Measurements from ENCODE around the gene SLC44A3.
"Not testable (repeated sequence)": the region's sequence is repeated elsewhere in the genome, so short reads cannot be mapped to it uniquely, and the experiment has no call there.

SLC44A3 gene

GRCh38 chr1:94934551-94934950 lies 114.4 kb downstream of the SLC44A3 start:
- no peak overlapping the region for H3K4me3 ChIP-seq (ENCODE audit: low read depth, low read length)
- no peak for DNase-seq (ENCODE audit: low read depth)
- no peak for TF ChIP-seq CTCF (IDR thresholded peaks at IDR 0.05; ENCODE audit: control insufficient read depth, extremely low read depth, insufficient read depth)

- DNase-seq (ENCODE audit: low read depth) = no peak
- no peak overlapping the region for H3K4me3 ChIP-seq (ENCODE audit: low read depth, low read length)
- no peak for TF ChIP-seq CTCF (IDR thresholded peaks at IDR 0.05; ENCODE audit: control insufficient read depth, extremely low read depth, insufficient read depth)
These were observed 114.9 kb downstream of the SLC44A3 start for GRCh38 chr1:94935034-94935433.

GRCh38 chr1:94935476-94935875 lies 115.3 kb downstream of the SLC44A3 start:
- no peak for DNase-seq (ENCODE audit: low read depth)
- no peak for TF ChIP-seq CTCF (IDR thresholded peaks at IDR 0.05; ENCODE audit: control insufficient read depth, extremely low read depth, insufficient read depth)
- no peak overlapping the region for H3K4me3 ChIP-seq (ENCODE audit: low read depth, low read length)

GRCh38 chr1:94936861-94937620 lies 116.9 kb downstream of the SLC44A3 start:
- DNase-seq (ENCODE audit: low read depth) = no peak
- TF ChIP-seq CTCF (IDR thresholded peaks at IDR 0.05; ENCODE audit: control insufficient read depth, extremely low read depth, insufficient read depth) = no peak
- no peak overlapping the region for H3K4me3 ChIP-seq (ENCODE audit: low read depth, low read length)

GRCh38 chr1:94937820-94938219 lies 117.7 kb downstream of the SLC44A3 start:
- no peak for TF ChIP-seq CTCF (IDR thresholded peaks at IDR 0.05; ENCODE audit: control insufficient read depth, extremely low read depth, insufficient read depth)

GRCh38 chr1:94940738-94941137 lies 120.6 kb downstream of the SLC44A3 start:
- no peak for DNase-seq (ENCODE audit: low read depth)
- TF ChIP-seq CTCF (IDR thresholded peaks at IDR 0.05; ENCODE audit: control insufficient read depth, extremely low read depth, insufficient read depth) = no peak
- H3K4me3 ChIP-seq (ENCODE audit: low read depth, low read length) = no peak overlapping the region

More at GRCh38 chr1:94937820-94938219, 117.7 kb downstream of the SLC44A3 start:
- DNase-seq (ENCODE audit: low read depth) = no peak
- no peak overlapping the region for H3K4me3 ChIP-seq (ENCODE audit: low read depth, low read length)

GRCh38 chr1:94941480-94941879 lies 121.3 kb downstream of the SLC44A3 start:
- H3K4me3 ChIP-seq (ENCODE audit: low read depth, low read length); DNase-seq (ENCODE audit: low read depth): not testable (repeated sequence)

Data from LNCaP clone FGC (cell line).